Putamen (tissue), 1 donor: Measurements from ENCODE around the gene CAMK1G.
A peak's percentile ranks its signal among the peaks of the same experiment; 100 is the strongest.

Source experiments
- DNase-seq: peaks from one replicate; pipeline ENCODE4 v3.0.0-alpha.2; 2016; ENCODE audit warnings: low spot score

CAMK1G gene

GRCh38 chr1:209601809-209602657 is 18.5 kb downstream of the CAMK1G start:
- DNase-seq: peak; percentile 58

GRCh38 chr1:209603877-209604276 is 20.4 kb downstream of the CAMK1G start:
- no peak for DNase-seq

- DNase-seq: no peak
Observed at GRCh38 chr1:209607102-209607794, 23.7 kb downstream of the CAMK1G start.

- no peak for DNase-seq
Observed at GRCh38 chr1:209607795-209608178, 24.3 kb downstream of the CAMK1G start.

- DNase-seq: peak; percentile 72
Observed at GRCh38 chr1:209609041-209609790, 25.7 kb downstream of the CAMK1G start.

- DNase-seq: no peak
Observed at GRCh38 chr1:209609791-209610630, 26.5 kb downstream of the CAMK1G start.

- no peak for DNase-seq
Observed at GRCh38 chr1:209610631-209610905, 27.1 kb downstream of the CAMK1G start.

- DNase-seq: no peak
Observed at GRCh38 chr1:209611771-209612570, 28.5 kb downstream of the CAMK1G start.

GRCh38 chr1:209612646-209613399 is 29.3 kb downstream of the CAMK1G start:
- DNase-seq: no peak

- DNase-seq: no peak
Observed at GRCh38 chr1:209613400-209614150, 30.1 kb downstream of the CAMK1G start.

- DNase-seq: no peak
Observed at GRCh38 chr1:209614151-209614420, 30.6 kb downstream of the CAMK1G start.

- no peak for DNase-seq
Observed at GRCh38 chr1:209614906-209615305, 31.4 kb downstream of the CAMK1G start.

GRCh38 chr1:209616366-209617046 is 33.0 kb downstream of the CAMK1G start:
- no peak for DNase-seq

- DNase-seq: no peak
Observed at GRCh38 chr1:209617047-209617673, 33.6 kb downstream of the CAMK1G start.

- DNase-seq: no peak
Observed at GRCh38 chr1:209617755-209618154, 34.2 kb downstream of the CAMK1G start.

- DNase-seq: no peak
Observed at GRCh38 chr1:209618291-209618690, 34.8 kb downstream of the CAMK1G start.

GRCh38 chr1:209618756-209619420 is 35.4 kb downstream of the CAMK1G start:
- DNase-seq: peak; percentile 88
